Left lobe of liver (tissue), 2 donors: ENCODE measurements around the gene RIPK1. TPM values are rescaled to one million over a fixed set of nuclear protein-coding genes. Genes with fewer than 3 reads are reported as not detected.
"Not testable (repeated sequence)": the region's sequence is repeated elsewhere in the genome, so short reads cannot be mapped to it uniquely, and the experiment has no call there.

Experiments
- ATAC-seq: fragments of 200-7000 bp; cut with Tn5 transposase; one replicate; pipeline ENCODE4 v1.9.1; 2020; ENCODE audit warnings: mild to moderate bottlenecking, moderate library complexity
- DNase-seq: peaks from one replicate; pipeline ENCODE4 v3.0.0-alpha.2; 2020; ENCODE audit warnings: low spot score
- total RNA-seq: library from RNA; stranded (reverse); gene quantifications from one replicate; pipeline ENCODE4 v1.2.1, GENCODE V29; 2021
- donor health status: DM: no; HTN: no; CAD: no; lungs with moderate emphysema.
- donor health status: DM: no; HTN: yes; CAD: no.

The RIPK1 gene
- total RNA-seq = 12.6 TPM

DNA sequence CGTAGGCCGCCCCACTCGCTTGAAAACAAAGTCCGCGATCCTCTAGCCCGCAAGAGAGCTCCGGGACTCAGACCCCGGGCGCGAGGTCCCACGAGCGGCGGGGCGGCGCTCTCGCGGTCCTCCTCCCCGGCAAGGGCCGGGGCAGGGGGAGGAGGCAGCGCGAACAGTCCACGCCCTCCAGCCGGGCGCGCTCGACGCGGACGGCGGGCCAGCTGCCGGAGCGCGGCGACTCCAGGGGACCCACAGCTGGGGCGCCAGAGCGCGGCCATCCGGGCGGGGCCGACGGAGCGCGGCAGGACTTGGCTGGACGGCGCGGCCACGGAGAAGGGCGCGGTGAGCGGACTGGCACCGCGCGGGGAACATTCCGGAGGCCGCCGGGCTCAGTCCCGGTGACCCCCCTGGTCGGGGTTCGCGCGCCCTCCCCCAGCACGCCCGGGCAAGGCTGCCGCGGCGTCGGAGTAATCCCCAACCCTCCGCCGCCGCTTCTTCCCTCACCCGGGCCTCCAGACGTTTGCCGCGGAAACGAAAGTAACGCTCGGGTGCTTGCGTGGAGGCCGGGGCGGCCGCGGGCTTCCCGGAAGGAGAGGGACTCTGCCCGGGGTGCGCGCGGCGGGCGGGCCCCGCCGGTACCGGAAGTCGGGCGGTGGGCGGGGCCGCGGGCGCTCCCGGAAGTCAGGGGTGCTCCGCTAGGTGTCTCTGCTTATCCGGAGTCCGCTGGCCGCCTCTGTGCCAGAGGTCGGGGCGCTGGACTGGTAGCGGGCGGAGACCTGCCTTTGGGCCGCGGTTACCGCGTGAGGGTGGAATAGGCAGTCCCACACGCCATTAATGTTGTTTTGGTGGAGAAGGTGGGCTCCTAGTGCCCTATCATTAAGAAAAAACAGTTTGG is at the start of gene RIPK1:
Gene RIPK1 (plus strand): TSS at position 166 of the 886 bp plus-strand sequence. CDS start 8,330 bp downstream, outside the sequence.
- peak; percentile 98 for DNase-seq
- peak; percentile 87 for ATAC-seq

DNA sequence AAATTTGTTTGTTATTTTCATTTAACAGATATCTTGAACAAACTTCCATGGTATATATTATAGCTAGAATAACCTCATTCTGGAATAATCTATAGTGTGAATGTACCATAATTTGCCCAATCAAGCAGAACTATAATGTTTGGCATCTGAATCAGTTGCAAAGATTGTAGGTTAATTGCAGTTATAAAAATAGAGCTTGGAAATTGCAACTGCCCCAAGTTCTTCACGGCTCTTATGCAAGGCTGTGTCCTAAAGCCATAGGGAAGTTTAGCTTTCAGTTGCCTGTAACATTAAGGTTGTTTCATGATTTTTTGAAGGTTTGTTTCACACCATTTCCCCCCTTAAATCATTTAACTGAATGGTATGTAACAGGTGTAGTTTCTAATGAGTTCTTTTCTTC is 49.2 kb upstream of the RIPK1 start:
- ATAC-seq = no peak
- DNase-seq = no peak

DNA sequence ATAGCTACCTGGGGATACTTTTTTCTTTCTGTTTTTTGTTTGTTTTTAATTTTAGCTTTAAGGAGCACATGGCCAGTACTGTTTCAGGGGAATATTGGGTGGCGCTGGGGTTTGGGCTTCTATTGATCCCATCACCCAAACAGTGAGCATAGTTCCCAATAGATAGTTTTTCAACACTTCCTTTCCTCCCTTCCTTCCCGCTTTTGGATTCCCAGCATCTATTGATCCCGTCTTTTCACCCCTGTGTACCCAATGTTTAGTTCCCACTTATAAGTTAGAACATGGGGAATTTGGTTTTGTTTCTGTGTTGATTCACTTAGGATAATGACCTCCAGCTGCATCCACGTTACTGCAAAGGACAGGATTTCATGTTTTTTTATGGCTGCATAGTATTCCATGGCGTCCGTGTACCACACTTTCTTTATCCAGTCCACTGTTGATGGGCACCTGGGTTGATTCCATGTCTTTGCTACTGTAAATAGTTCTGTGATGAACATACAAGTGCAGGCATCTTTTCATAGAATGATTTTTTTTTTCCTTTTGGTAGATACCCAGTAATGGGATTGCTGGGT is 48.5 kb upstream of the RIPK1 start:
- ATAC-seq = no peak
- no peak for DNase-seq

DNA sequence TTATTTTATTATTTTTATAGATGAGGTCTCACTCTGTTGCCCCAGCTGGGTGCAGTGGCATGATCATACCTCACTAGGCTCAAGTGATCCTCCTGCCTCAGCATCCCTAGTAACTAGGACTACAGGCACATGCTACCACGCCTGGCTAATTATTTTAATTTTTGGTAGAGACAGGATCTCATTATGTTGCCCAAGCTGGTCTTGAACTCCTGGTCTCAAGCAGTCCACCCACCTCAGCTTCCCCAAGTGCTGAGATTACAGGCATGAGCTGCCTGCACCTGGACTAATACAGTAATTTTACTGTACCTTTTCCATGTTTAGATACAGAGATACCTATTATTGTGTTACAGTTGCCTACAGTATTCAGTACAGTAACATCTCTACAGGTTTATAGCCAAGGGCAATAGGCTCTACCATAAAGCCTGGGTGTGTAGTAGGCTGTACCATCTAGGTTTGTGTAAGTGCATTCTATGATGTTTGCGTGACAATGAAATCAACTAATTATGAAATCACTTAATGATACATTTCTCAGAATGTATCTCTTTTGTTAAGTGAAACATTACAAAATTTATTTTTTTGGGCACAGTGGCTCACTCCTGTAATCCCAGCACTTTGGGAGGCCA is 47.2 kb upstream of the RIPK1 start:
- DNase-seq, ATAC-seq: not testable (repeated sequence)

DNA sequence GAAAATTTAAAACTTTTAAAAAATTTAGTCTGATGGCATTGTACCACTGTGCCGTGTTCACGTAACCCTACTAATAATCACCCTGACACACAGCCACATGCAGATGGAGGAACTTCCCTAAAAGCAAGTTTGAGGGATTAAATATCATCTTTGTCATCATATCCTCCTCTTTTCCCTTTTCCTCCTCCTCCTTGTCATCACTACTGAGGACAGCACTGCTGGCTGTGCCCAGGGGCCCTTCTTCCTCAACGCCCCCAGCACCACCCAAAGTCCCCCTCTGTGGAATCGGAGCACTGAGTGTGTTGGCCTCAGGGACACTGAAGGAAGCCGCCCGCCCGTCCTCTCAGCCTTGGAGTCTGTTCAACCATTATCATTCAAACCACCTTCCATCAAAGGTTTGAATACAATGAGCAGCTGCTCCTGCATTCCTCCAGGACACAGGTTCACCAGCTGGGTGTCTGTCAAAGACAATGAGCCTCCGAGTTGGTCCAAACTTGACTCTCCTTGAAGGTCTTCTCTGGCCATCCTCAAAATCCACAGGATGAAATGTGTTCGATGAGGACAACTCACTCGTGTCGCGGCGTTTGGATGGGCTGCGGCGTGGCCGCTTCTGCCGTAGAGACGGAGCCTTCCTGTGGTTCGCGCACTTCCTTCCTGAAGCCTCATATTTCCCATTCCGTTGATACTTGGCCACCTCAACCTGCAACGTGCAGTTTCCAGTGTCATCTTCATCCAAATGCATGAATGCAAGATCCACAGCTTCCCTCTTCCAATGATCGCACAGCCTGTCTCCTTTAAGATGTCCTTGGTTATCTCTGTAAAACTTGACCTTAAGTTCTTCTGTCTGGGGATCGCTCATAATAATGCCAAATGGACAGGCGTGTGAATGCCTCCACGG is 45.3 kb upstream of the RIPK1 start:
- ATAC-seq (peak; percentile 13), DNase-seq (no peak)

DNA sequence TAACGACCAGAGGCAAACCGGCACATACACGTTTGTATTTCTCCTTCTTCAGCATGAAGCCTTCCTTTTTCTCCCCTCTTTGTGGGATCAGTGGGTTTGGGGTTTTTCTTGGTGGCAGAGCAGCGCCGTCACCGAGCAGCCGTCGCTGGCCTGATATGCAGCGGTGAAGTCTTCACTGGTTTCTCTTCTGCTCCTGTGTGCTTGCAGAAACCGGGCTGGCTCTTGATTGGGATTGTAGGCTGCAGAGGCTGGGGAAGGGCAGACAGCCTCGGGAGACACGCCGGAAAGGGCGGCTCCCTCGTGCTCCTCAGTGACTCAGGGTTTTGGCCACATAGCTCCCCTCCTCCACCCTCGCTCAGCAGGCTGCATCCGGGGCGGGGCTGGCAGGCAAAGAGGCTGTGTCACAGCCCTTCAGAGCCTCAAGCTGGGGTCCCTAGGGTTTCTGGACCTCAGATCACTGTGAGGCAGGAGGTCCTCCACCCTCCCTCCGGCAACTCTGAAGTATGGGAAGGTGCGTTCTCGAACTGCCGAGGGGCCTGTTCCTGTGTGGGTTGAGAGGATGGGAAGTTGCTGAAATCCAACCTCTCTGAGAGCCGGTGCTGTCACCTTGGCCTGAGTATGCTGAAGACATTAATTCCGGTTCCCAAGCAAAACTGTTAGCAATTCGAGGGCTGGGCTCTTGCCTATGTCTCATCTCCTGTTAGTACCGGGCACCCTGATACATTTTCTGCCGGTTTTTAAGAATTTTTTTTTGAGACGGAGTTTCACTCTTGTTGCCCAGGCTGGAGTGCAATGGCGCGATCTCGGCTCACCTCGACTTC is 44.4 kb upstream of the RIPK1 start:
- ATAC-seq = peak; percentile 79
- peak; percentile 79 for DNase-seq

DNA sequence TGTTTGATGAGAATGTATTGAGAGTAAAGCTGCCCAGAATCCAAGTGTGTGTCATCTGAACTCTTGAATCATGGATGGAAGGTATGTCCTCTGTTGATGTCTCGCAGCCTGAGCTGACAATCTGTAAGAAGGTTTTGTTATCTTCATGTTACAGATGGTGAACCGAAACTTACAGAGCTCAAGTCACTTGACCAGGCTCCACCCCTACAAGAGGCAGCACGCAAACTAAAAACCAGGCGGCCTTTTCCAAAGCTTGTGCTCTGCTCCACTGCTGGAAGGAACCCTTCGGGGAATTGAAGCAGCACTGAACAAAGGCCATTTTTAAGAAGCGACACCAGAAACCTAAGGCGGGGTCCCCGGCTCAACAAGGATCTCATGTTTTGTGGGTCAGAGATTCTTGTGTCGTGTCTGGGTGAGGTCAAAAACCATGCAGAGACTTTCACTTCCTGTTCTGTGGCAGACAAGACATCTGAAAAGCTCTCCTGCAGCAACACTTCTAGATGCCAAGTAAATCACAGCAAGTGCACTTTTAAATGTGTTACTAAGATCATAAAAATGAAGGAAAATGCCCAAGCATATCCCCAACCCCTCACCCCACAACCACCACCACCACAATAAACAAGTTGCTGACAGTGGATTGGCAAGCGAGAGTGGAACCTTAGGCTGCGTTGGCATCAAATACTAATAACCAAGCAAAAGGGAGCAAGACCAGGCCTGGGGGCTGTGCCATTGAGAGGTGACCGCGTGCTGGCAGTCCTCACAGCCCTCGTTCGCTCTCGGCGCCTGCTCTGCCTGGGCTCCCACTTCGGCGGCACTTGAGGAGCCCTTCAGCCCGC is 41.3 kb upstream of the RIPK1 start:
- no peak for ATAC-seq
- no peak for DNase-seq

DNA sequence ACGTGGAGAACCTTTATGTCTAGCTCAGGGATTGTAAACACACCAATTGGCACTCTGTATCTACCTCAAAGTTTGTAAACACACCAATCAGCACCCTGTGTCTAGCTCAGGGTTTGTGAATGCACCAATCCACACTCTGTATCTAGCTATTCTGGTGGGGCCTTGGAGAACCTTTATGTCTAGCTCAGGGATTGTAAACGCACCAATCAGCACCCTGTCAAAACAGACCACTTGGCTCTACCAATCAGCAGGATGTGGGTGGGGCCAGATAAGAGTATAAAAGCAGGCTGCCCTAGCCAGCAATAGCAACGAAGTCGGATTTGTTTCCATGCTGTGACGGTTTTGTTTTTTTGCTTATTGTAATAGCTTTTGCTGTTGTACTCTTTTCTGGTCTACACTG is 40.1 kb upstream of the RIPK1 start:
- ATAC-seq, DNase-seq: not testable (repeated sequence)

DNA sequence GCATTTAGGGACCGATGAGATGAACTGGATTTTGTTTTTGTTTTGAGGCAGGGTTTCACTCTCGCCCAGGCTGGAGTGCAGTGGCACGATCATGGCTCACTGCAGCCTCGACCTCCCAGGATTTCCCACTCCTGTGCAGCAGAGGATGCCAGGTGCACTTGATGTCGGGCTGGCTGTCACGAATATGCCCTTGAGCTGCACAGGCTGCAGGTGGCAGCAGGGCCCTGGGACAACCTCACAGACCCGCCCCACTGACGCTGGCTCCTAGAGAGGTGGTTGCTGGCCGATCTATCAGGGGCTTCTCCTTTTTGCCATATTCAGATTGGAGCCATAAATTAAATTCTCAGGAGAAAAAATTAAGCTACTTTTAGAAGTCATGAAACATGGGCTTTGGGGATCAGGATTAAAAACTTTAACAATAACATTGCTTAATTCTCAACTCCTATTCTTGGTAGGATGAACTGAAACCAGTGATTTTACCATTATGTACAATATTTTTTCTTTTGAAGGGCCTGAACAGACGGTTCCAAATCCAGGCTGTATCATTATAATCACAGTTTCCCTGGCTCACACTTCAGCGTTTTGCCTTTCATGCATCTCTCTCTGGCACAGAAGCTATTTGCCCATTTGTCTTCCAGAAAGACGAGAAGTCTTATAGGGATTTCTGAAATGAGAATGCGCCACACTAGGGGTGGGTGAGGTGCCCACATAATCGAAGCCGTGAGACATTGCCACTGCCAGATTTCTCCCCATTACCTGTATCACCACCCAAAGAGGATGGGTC is 36.2 kb upstream of the RIPK1 start:
- peak; percentile 65 for ATAC-seq
- DNase-seq = no peak

DNA sequence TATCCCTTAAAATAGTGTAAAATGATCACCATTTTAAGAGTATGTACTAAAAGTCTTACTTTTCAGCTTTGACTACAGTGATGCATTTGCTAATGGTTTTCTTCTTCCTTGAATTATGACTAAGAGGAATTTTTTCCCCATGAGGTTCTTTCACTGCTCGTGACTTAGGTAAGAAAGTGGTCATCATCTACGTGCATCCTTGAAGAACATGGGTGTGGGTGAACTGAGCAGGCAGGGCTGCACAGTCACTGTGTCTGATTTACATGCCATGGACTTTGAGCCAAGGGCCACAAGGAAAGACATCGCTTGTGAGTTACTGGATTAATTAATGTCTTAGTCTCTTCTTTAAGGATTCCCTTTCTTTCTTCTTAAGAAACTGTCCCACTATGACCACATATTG is 35.3 kb upstream of the RIPK1 start:
- ATAC-seq (no peak), DNase-seq (no peak)

DNA sequence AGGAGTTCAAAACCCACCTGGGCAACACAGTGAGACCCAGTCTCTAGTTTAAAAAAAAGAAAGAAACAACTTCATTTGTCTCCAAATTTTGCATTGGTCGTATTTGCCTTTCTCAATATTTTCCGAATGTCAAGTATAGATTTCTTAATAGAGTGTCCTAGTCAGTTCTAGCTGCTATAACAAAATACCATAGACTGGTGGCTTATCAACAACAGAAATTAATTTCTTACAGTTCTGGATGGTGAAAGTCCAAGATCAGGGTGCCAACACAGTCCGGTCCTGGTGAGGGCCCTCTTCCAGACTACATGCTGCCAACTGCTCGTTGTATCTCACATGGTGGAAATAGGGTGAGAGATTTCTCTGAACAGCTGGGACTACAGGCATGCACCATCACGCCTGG is 34.6 kb upstream of the RIPK1 start:
- no peak for DNase-seq
- no peak for ATAC-seq

DNA sequence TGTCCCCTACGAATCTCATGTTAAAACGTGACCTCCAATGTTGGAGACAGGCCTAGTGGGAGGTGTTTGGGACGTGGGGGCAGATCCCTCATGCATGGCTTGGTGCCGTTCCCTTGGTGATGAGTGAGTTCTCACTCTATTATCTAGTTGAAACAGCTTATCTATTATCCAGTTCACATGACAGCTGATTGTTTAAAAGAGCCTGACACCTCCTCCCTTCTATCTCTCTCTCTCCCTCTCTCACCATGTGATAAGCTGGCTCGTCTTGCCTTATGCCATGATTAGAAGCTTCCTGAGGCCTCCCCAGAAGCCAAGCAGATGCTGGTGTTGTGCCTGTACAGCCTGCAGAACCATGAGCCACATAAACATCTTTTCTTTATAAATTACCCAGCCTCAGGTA is 32.9 kb upstream of the RIPK1 start:
- DNase-seq (no peak), ATAC-seq (no peak)

DNA sequence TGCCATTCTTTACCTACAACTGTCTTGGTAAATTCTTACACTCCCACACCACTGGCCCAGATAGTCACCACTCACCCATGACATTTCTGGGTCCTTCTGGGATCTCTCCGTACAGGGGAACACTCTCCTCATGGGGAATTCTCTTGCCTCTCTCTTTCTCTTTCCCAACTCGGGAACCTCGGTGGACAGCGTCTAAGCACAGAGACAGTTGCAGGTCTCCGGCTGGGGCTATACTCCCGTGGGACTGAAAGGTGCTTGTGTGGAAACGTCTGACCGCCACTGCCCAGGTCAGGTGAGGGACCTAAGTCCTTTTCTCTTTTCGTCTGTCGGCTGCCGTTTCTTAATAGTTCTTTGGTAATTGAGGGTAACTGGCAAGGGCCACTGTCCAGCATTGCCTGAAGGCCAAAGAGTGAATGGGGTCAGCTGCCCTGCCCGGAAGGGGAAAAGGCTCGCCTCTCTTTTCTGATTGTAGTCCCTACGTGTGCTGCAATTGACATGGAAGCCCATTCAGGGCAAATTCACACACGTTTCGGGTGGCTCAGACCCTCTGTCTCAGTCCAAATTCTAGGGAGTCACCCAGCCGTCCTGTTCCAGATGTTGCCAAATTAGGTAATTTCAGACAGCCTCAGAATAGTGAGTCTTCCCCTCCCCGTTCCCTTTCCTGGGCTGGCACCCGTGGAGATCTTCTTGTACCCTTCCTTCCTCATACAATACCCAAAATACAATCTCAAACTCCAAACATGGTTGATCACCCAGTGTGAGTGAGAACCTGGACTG is 31.2 kb upstream of the RIPK1 start:
- DNase-seq = no peak
- ATAC-seq = peak; percentile 87

DNA sequence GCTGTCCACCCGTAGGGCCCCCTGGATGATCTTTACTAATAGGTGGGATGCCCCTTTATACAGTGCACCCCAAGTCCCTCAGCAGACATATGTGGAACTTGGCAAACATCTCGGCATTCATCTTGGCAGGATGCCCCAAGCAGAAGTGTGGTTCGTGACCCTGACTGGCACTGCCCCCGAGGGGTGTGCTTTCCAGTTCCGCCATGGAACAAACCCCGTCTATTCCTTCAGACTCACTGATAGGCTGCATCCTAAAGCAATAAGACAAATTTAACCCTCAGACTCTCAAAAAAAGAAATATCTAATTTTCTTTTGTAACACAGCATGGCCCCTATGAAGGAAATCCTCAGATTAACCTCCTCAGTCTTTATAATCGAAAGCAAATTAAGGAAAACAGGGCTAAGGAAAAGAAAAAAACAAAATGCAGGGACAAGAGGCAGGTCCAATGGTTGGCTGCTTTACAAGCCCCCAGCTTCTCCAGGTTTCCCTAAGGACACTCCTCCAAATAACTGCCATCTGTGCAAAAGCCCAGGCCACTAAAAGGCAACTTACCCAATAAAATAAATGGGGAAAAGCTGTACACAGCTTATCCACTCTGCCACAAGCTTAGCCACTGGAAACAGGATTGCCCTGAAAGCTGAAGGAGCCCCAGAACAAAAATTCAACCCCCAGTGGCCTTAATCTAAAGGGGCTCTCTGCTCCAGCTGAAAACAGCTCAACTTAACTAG is 30.5 kb upstream of the RIPK1 start:
- ATAC-seq = peak; percentile 36
- no peak for DNase-seq

DNA sequence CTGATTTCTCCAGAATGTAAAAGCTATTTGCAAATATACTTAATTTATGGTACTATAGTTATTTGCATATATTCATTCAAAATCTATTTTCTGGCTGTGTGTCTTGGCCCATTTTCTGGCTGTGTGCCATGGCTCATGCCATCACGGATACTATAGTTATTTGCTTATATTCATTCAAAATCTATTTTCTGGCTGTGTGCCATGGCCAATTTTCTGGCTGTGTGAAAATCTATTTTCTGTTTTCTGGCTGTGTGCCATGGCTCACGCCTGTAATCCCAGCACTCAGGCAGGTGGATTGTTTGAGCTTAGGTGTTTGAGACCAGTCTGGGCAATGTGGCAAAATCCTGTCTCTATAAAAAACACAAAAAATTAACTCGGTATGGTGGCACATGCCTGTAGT is 28.9 kb upstream of the RIPK1 start:
- no peak for ATAC-seq

DNA sequence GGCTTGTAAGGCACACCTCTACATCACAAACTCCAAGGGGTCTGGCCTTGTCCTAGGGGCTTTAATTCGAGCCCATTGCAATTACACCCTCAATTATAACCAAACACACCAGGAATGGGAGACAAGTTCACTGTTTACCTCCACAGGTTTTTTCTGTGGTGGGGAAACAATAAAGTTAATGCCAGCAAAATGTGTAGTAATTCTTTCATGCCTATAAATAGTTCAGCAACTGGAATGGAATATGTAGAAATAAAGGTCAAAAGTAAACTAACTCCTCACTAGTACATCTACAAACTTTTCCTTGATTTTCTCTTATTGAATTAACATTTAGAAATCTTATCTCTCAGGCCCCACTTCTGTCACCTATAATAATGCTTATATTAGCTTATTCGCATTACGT is 27.1 kb upstream of the RIPK1 start:
- ATAC-seq (no peak), DNase-seq (no peak)

More for the DNA sequence above, 28.9 kb upstream of the RIPK1 start:
- no peak for DNase-seq

DNA sequence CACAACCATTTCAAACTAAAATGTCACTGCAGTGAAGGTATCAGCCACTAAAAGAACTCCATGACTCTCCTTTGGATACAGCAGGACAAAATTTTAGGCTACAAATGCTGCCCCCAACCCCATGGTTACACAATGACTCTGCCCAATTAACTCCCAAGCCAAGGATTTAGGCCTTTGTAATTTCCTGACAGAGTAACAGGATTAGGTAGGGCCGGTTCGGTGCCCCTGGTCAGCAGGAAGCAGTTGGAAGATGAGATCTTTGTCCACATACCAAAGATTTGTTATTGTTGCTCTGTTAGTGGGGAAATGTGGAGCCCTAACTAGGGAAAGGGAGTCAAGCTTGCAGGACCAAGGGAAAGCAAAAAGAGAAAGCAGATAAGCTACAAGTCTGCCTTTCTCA is 26.7 kb upstream of the RIPK1 start:
- no peak for ATAC-seq

More for the DNA sequence above, 26.7 kb upstream of the RIPK1 start:
- DNase-seq = no peak
